NT2/D1 (cell line): ENCODE results near the gene ZEB1.
"Not testable (repeated sequence)": the region's sequence is repeated elsewhere in the genome, so short reads cannot be mapped to it uniquely, and the experiment has no call there.

Experiments
- YY1 ChIP-seq: IDR thresholded peaks from 2 replicates; pipeline ENCODE4 v1.6.1; 2011; ENCODE audit not compliant: insufficient read length, insufficient read depth
- ZNF274 ChIP-seq: IDR thresholded peaks from 2 replicates; pipeline ENCODE4 v1.6.1; 2011; ENCODE audit warnings: mild to moderate bottlenecking, low read depth, low read length

DNA sequence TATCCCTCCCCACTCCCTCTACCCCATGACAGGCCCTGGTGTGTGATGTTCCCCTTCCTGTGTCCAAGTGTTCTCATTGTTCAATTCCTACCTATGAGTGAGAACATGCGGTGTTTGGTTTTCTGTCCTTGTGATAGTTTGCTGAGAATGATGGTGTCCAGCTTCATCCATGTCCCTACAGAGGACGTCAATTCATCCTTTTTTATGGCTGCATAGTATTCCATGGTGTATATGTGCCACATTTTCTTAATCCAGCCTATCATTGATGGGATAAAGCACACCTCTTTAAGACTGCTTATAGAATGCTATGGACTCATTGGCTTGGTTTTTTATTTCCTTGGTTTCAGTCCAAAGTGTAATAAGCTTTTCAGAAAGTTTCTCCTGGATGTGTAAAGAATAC lies 93.4 kb downstream of the ZEB1 start:
- not testable (repeated sequence) for TF ChIP-seq YY1, ZNF274
